ENCODE data around the gene RETREG1.

GRCh38 chr5:16542236-16542635, 74.6 kb downstream of the RETREG1 start:
- no peak for TF ChIP-seq CBX1 (IDR thresholded peaks at IDR 0.05; ENCODE audit: low read depth)
- no peak for TF ChIP-seq GTF2F1 (IDR thresholded peaks at IDR 0.05; ENCODE audit: low read length)
- no peak for TF ChIP-seq CSRNP1 (CRISPR knock-in tag; IDR thresholded peaks at IDR 0.05)
- TF ChIP-seq PHF8 (CRISPR knock-in tag; IDR thresholded peaks at IDR 0.05): no peak
- no peak for TF ChIP-seq ZBTB8A (CRISPR knock-in tag; IDR thresholded peaks at IDR 0.05; ENCODE audit: borderline replicate concordance, low read depth)
- TF ChIP-seq YY1 (IDR thresholded peaks at IDR 0.05; ENCODE audit: insufficient read depth, insufficient replicate concordance, low read depth, low read length): no peak
- no peak for TF ChIP-seq ZNF740 (CRISPR knock-in tag; IDR thresholded peaks at IDR 0.05)
- no peak for TF ChIP-seq ZNF660 (CRISPR knock-in tag; IDR thresholded peaks at IDR 0.05; ENCODE audit: borderline replicate concordance, low read depth)
- no peak for TF ChIP-seq BRCA1 (CRISPR knock-in tag; IDR thresholded peaks at IDR 0.05)
- TF ChIP-seq ZNF619 (CRISPR knock-in tag; IDR thresholded peaks at IDR 0.05): no peak
- no peak for TF ChIP-seq CTCF (CRISPR knock-in tag; IDR thresholded peaks at IDR 0.05)
- TF ChIP-seq ATF7 (IDR thresholded peaks at IDR 0.05): no peak
- TF ChIP-seq ATF7 (CRISPR knock-in tag; IDR thresholded peaks at IDR 0.05): no peak
- TF ChIP-seq BHLHE40 (IDR thresholded peaks at IDR 0.05; ENCODE audit: low read length): no peak

Data from HepG2 (cell line).